SK-N-SH (cell line): Measurements from ENCODE around the gene MXD3. TPM values are rescaled to one million over a fixed set of nuclear protein-coding genes. Genes with fewer than 3 reads are reported as not detected.
A peak's percentile ranks its signal among the peaks of the same experiment; 100 is the strongest.

Experiments
- CTCF ChIA-PET: fragments of 300-600, 350-600 bp; formaldehyde crosslinking; extraction: SDS; loops from one replicate; lab custom pipeline; 2021; lab: Yijun Ruan, JAX
- POLR2A ChIA-PET: fragments of 350-600 bp; sonication (Branson Sonifier 250); formaldehyde crosslinking; extraction: SDS; loops from one replicate; lab custom pipeline; 2020; ENCODE audit warnings: antibody characterized with exemption, inconsistent platforms; lab: Yijun Ruan, JAX
- DNase-seq: peaks from one replicate; pipeline ENCODE4 v3.0.0; 2012
- H2AFZ ChIP-seq: fragments of 200-600 bp; sonication (generic); 2 replicates; pipeline ENCODE4 v1.8.1; 2016; ENCODE audit warnings: antibody characterized with exemption, mild to moderate bottlenecking, low read depth
- H3F3A ChIP-seq: fragments of 200-600 bp; sonication (generic); replicated peaks from 2 replicates; pipeline ENCODE3; 2016; ENCODE audit warnings: antibody characterized with exemption, mild to moderate bottlenecking; ENCODE audit not compliant: insufficient read depth
- H3K27ac ChIP-seq, 2 experiments: fragments of 200-500 bp in 1 of 2; fragments of 200-600 bp in 1 of 2; sonication (Bioruptor generic) in 1 of 2; sonication (generic), shearing (Covaris generic) in 1 of 2; 2 replicates each; pipeline versions ENCODE4 v1.5.1 to v1.6.1; 2014 to 2016; ENCODE audit warnings: low read depth in 2 of 2, inconsistent platforms in 1 of 2, low read length in 1 of 2, mild to moderate bottlenecking in 1 of 2, mixed read lengths in 1 of 2
- H3K27me3 ChIP-seq: fragments of 200-600 bp; sonication (generic), shearing (Covaris generic); 2 replicates; pipeline ENCODE4 v1.6.1; 2016; ENCODE audit warnings: mixed run types; ENCODE audit not compliant: insufficient read depth
- H3K36me3 ChIP-seq, 2 experiments: fragments of 200-500 bp in 1 of 2; fragments of 200-600 bp in 1 of 2; sonication (Bioruptor generic) in 1 of 2; sonication (generic) in 1 of 2; replicated peaks in 1 of 2; 2 replicates each; pipeline versions ENCODE3 to v1.5.1; 2014 to 2016; ENCODE audit warnings: low read length in 1 of 2, mild to moderate bottlenecking in 1 of 2; ENCODE audit not compliant: insufficient read depth in 2 of 2, control insufficient read depth in 1 of 2
- H3K4me1 ChIP-seq, 2 experiments: fragments of 200-500 bp in 1 of 2; fragments of 200-600 bp in 1 of 2; sonication (Bioruptor generic) in 1 of 2; sonication (generic), shearing (Covaris generic) in 1 of 2; 2 replicates each; pipeline versions ENCODE4 v1.5.1 to v1.6.1; 2014 to 2016; ENCODE audit warnings: low read depth in 1 of 2, low read length in 1 of 2, mixed run types in 1 of 2; ENCODE audit not compliant: insufficient read depth in 2 of 2, control insufficient read depth in 1 of 2
- H3K4me2 ChIP-seq: fragments of 200-600 bp; sonication (generic), shearing (Covaris generic); 2 replicates; pipeline ENCODE4 v1.6.1; 2017; ENCODE audit warnings: mixed run types
- H3K4me3 ChIP-seq, 2 experiments: fragments of 200-500 bp in 1 of 2; fragments of 200-600 bp in 1 of 2; sonication (Bioruptor generic) in 1 of 2; sonication (generic), shearing (Covaris generic) in 1 of 2; 2 replicates each; pipeline versions ENCODE4 v1.5.1 to v1.8.1; 2014 to 2016; ENCODE audit warnings: low read depth in 2 of 2, inconsistent platforms in 1 of 2, low read length in 1 of 2, mild to moderate bottlenecking in 1 of 2, mixed read lengths in 1 of 2, moderate library complexity in 1 of 2
- H3K79me2 ChIP-seq: fragments of 200-600 bp; sonication (generic); 2 replicates; pipeline ENCODE4 v1.8.1; 2017; ENCODE audit warnings: mild to moderate bottlenecking; ENCODE audit not compliant: insufficient read depth
- H3K9ac ChIP-seq: fragments of 200-600 bp; sonication (generic); 2 replicates; pipeline ENCODE4 v1.6.1; 2017; ENCODE audit warnings: mixed run types
- H3K9me2 ChIP-seq: fragments of 200-600 bp; sonication (generic); 2 replicates; pipeline ENCODE4 v1.6.1; 2017; ENCODE audit warnings: mixed run types
- H3K9me3 ChIP-seq: fragments of 200-600 bp; sonication (generic); 2 replicates; pipeline ENCODE4 v1.6.1; 2017; ENCODE audit warnings: mixed run types, mild to moderate bottlenecking, moderate library complexity
- H4K20me1 ChIP-seq: fragments of 200-600 bp; sonication (generic); 2 replicates; pipeline ENCODE4 v1.6.1; 2017; ENCODE audit warnings: mild to moderate bottlenecking, mixed run types; ENCODE audit not compliant: insufficient read depth
- CHD2 ChIP-seq: fragments of 150-350 bp; IDR thresholded peaks from 2 replicates; pipeline ENCODE4 v1.6.1; 2018; ENCODE audit warnings: low read length; ENCODE audit not compliant: partially characterized antibody
- CTCF ChIP-seq: fragments of 200-600 bp; sonication (generic); IDR thresholded peaks from 2 replicates; pipeline ENCODE4 v1.6.1; 2017; ENCODE audit warnings: antibody characterized with exemption, mild to moderate bottlenecking, moderate library complexity
- FOXM1 ChIP-seq: IDR thresholded peaks from 2 replicates; pipeline ENCODE4 v1.4.0; 2012; ENCODE audit warnings: low read depth, mild to moderate bottlenecking
- GATA2 ChIP-seq: sonication (generic); formaldehyde crosslinking; IDR thresholded peaks from 2 replicates; pipeline ENCODE4 v1.5.0; 2020; ENCODE audit warnings: mild to moderate bottlenecking, missing genetic modification reagents
- MAX ChIP-seq: IDR thresholded peaks from 2 replicates; pipeline ENCODE4 v1.4.0; 2012; ENCODE audit warnings: low read depth
- PBX3 ChIP-seq: IDR thresholded peaks from 2 replicates; pipeline ENCODE4; 2012
- REST ChIP-seq: IDR thresholded peaks from 2 replicates; pipeline ENCODE4 v1.6.1; 2012; ENCODE audit warnings: mild to moderate bottlenecking, low read depth, low read length, moderate library complexity
- SMC3 ChIP-seq: IDR thresholded peaks from 2 replicates; pipeline ENCODE4 v1.6.1; 2012; ENCODE audit warnings: low read depth, low read length, improper control_type of control experiment
- TCF12 ChIP-seq: IDR thresholded peaks from 2 replicates; pipeline ENCODE4 v1.4.0; 2012
- YY1 ChIP-seq: IDR thresholded peaks from 2 replicates; pipeline ENCODE4 v1.4.0; 2012; ENCODE audit warnings: low read depth, mild to moderate bottlenecking
- ZBTB33 ChIP-seq: IDR thresholded peaks from 2 replicates; pipeline ENCODE4 v1.4.0; 2012; ENCODE audit warnings: low read depth, borderline replicate concordance
- WGBS: methylation state at CpG from one replicate; pipeline ENCODE4 v1.1.6; 2017; ENCODE audit warnings: low lambda C conversion rate; 5-methylcytosine and 5-hydroxymethylcytosine counted together
- polyA plus RNA-seq, 3 experiments: library from polyadenylated mRNA; depleted of rRNA; stranded (reverse); fragments of >200 nt; gene quantifications; 2 replicates each; pipeline ENCODE4 v1.2.3, GENCODE V29; 2012

Gene MXD3
- polyA plus RNA-seq, 1 of the 3 experiments (the other 2 are of a cell fraction) = 22.6 TPM

- peaks cover 56% of the 10 kb centered on the region for H3K79me2 ChIP-seq
- CTCF ChIA-PET = interaction anchor here (0.6 to 3.0 kb wide), 9 partner anchors 10 to 1458 kb away, joined by 3 to 10 read pairs (median 5); no protein-coding TSS in a partner anchor
These were observed 39.2 kb upstream of the MXD3 start for GRCh38 chr5:177350776-177351391.

More at GRCh38 chr5:177350776-177351391, 39.2 kb upstream of the MXD3 start:
- H3K4me3 ChIP-seq = peak overlapping the region; percentile 96 to 100
- peak overlapping the region; percentile 96 for H2AFZ ChIP-seq
- H3K4me1 ChIP-seq = peaks cover 5 to 23% of the 10 kb centered on the region in 2 experiments; a peak in 3 of 4 replicates
- DNase-seq = no peak
- WGBS = 11% methylated on average over 19 of the region's 19 CpGs
- no peaks in the 10 kb centered on the region for H3K9me2 ChIP-seq
- H4K20me1 ChIP-seq = peaks cover 12% of the 10 kb centered on the region; the same call in 1 of the 2 replicates
- POLR2A ChIA-PET = interaction anchor here (0.5 to 2.4 kb wide), 5 partner anchors 12 to 704 kb away, joined by 3 to 18 read pairs (median 5); partner anchors contain the start of gene TSPAN17
- H3K36me3 ChIP-seq = peaks cover 16 to 23% of the 10 kb centered on the region in 2 experiments
- peak overlapping the region; percentile 92 for H3K4me2 ChIP-seq
- peak overlapping the region; percentile 97 for H3K9ac ChIP-seq
- TF ChIP-seq CHD2 (no peak), GATA2 (CRISPR knock-in tag) (no peak), SMC3 (no peak), YY1 (no peak), TCF12 (no peak), PBX3 (no peak), FOXM1 (no peak), CTCF (no peak), ZBTB33 (no peak), MAX (no peak), REST (no peak)
- peak overlapping the region; percentile 98 for H3K27ac ChIP-seq
- no peaks in the 10 kb centered on the region for H3K9me3 ChIP-seq
- H3F3A ChIP-seq = no peaks in the 10 kb centered on the region
- no peaks in the 10 kb centered on the region for H3K27me3 ChIP-seq
